HG02870 (cell line): ENCODE measurements around the gene PRKAG2.
A peak's percentile ranks its signal among the peaks of the same experiment; 100 is the strongest.
"Not testable (repeated sequence)": the region's sequence is repeated elsewhere in the genome, so short reads cannot be mapped to it uniquely, and the experiment has no call there.

ENCODE experiments used
- ATAC-seq: cut with Tn5 transposase; IDR thresholded peaks from one replicate; pipeline ENCODE4 v1.9.1; 2021; ENCODE audit warnings: mild to moderate bottlenecking, moderate library complexity; ENCODE audit not compliant: unreplicated experiment

Gene PRKAG2

GRCh38 chr7:151540146-151540545 is 336.8 kb downstream of the PRKAG2 start:
- ATAC-seq: no peak

GRCh38 chr7:151539088-151539671 is 337.7 kb downstream of the PRKAG2 start:
- ATAC-seq: peak; percentile 90

DNA sequence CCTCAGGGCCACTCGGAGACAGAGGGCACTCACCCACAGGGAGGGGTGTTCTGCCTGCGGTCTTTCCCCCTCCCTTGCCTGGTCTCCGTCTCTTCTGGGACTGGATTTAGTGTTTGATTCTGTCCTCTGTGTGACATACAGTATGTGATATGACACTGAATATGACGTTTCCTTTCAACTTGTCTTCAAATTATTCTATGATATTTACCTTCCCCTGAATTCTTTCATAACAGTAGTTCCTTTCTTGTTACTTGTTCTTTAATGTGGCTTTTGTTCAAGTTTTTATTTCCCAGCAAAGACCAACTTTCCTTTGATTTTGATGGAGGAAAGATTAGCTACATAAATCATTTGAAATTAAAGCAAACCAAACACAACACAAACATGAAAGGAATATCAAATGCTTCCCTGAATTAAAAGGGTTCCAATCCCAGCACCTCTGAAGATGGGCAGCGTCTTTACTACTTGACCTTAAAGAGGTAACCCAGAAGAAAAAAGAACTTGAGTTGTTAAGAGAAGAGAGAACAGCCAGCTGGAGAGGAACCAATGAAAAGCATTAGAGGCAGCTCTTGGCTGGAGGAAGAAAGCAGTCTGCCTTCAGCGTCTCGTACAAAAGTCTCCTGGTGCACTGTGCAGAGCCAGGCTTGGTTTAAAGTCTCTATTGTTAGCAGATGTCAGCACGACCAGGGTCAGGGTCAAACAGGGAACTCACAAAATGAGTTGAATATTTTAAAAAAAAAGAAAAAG is 338.9 kb downstream of the PRKAG2 start:
- no peak for ATAC-seq

GRCh38 chr7:151536178-151536577 is 340.7 kb downstream of the PRKAG2 start:
- ATAC-seq: not testable (repeated sequence)

GRCh38 chr7:151529842-151530241 is 347.1 kb downstream of the PRKAG2 start:
- ATAC-seq: no peak

DNA sequence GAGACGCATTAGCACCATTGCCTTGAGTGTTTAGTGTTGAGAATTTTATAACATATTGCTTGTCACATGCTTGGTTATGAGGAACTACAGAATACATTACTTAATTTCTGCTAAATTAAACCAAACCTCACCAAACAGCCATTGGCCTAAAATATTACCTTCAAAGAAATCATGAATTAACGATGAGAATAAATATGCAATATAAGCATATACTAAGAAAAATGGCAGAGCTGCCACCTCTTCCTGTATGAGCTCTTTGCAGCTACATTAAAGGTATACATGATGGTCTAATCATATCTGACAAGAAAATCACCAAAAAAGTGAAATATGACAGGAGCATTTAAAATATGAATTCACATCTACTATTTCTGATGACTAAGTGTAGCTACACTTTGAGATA is 352.1 kb downstream of the PRKAG2 start:
- no peak for ATAC-seq

GRCh38 chr7:151524331-151524730 is 352.6 kb downstream of the PRKAG2 start:
- ATAC-seq: no peak

- no peak for ATAC-seq
Measured at GRCh38 chr7:151520419-151521261, 356.3 kb downstream of the PRKAG2 start.

DNA sequence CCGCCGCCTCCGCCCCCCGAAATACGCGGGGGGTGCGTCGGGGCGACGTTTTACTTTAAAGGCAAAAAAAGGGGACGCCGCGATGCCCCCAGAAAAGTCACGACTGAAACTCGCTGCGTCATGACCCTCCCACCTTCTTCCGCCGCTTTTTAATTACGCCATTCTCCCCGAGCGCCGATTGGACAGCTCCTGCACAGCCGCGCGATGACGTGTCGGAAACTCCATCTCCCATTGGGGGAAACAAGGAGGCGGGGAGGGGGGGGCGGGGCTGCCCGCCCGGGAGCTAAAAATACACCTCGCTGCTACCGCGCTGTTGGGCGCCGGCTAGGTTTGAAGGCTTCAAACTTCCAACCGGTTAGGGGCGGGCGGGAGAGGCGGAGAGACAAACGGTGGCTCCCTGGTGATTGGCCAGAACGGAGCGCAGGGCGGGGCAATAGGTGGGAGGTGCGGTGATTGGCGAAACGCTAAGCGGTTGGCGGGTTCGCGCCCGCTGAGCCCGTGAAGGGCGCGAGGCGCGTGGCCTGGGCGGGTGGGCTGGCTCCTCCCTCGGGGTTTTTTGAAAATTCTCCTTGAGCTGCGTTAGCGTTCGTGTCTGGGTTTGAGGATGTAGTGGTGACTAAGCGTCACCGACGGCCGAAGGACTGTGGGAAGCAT is 357.0 kb downstream of the PRKAG2 start, which contains the start of gene RHEB:
Gene RHEB, minus strand, starts transcription at position 131 of the 654 bp plus-strand sequence. CDS start 384 bp downstream, outside the sequence.
- ATAC-seq: peak; percentile 75

GRCh38 chr7:151518947-151519764 is 357.8 kb downstream of the PRKAG2 start:
- ATAC-seq: peak; percentile 42

DNA sequence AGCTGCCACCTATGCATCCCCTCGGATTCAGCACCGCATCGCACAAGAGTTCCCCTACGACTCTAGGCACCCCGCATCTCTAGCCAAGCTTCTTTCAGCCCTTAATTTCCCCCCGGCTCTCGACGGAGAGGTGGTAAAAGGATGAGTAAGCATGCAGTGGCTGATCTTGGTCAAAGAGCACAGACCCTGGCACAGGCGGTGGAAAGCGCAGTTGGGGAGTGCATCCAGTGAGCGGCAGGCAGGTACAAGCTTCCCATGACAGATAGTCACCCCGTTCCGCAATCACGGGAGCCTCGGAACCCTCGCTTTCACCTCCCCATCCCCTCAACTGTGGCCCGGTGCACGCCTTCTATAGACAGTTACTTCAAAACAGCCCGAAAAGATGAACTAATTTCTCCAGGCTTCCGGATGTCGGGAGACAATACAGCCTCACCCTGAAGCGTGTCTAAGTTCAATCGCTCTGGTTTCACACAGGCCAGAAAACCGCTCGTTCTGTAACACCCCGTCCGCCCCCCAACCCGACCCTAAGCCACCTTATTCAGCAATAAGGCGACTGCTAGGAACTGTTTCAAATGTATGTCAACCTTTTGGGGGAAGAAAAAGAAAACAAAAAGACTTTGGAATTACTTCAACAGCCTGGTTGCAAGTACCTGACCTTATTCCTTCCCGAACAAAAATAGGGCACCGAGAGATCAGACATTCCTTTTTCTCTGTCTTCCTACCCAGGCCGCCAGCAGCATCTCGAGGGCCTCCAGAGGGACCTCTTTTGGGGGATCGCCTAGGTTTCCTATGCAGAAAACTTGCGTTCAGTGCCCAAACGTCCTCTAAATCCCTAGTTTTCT is 358.6 kb downstream of the PRKAG2 start:
- no peak for ATAC-seq

GRCh38 chr7:151517601-151518104 is 359.3 kb downstream of the PRKAG2 start:
- no peak for ATAC-seq

- ATAC-seq: no peak
Measured at GRCh38 chr7:151515276-151515565, 361.7 kb downstream of the PRKAG2 start.

GRCh38 chr7:151514461-151515275 is 362.2 kb downstream of the PRKAG2 start:
- no peak for ATAC-seq

GRCh38 chr7:151513133-151513532 is 363.8 kb downstream of the PRKAG2 start:
- ATAC-seq: no peak

DNA sequence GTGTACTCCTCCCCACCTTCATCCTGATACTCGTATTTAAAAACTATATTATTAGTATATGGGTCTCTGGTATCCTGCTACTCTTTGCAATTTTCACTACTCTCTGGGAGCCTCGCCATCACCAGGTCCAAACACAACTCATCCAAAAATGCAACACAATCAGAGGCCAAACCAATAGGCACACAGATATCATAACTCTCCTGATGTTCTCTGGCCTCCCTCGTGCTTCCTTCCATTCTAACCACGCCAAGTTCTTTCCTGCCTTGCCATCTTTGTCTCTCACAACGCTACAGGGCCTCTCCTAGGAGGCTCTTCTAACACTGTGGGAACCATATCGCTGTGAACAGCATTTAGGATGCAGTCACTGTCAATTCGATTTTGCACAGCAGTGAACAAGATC is 364.6 kb downstream of the PRKAG2 start:
- no peak for ATAC-seq

DNA sequence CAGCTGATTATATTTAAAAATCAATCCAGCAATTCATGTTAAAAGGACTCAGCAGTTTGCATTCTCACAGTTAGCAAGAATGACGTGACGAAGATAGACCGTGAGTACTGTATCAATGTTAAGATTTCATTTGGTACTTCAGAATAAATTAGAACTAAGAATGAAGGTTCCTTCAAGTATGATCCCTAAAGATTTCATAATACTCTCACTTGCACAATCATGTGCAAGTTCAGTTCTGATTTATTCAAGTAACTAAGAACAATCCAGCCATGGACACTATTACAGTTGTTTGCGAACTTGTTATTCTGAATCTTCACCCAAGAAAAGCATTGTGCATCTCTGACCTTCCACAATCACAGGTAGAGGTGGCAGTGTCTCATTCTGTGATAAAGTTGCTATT is 365.0 kb downstream of the PRKAG2 start:
- no peak for ATAC-seq

DNA sequence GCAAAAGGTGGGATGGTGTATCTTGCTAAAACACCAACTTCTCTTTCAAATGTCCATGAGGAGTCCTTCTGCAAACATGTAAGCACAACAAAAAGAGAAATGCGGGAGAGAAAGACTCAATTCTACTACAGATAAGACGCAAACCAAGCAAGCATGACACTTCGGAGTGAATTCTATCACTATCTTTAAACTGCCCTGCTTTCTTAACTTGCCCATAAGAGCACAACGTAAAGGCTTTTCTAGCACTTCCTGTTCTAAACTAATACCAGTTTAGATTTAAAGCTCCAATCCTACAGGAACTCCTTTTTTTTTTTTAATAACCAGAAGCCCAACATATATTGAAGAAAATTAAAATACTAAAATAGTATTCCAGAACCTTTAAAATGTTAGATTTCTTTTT is 365.6 kb downstream of the PRKAG2 start:
- ATAC-seq: no peak
